Skin epidermis (tissue), 12 donors: ENCODE measurements around the gene PLXDC1.
A peak's percentile ranks its signal among the peaks of the same experiment; 100 is the strongest.

Experiments used
- H3K27ac ChIP-seq, 21 experiments: fragments of 200-600 bp; sonication (generic) in 11 of 21; one replicate each; pipeline ENCODE4 v1.5.0; 2020; ENCODE audit warnings: mild to moderate bottlenecking in 3 of 21, inconsistent platforms in 2 of 21, moderate library complexity in 2 of 21
- H3K4me3 ChIP-seq, 7 experiments: fragments of 200-600 bp; sonication (generic) in 2 of 7; one replicate each; pipeline ENCODE4 v1.5.0; 2020; ENCODE audit warnings: inconsistent platforms in 2 of 7, mild to moderate bottlenecking in 2 of 7, moderate library complexity in 1 of 7

Gene PLXDC1

GRCh38 chr17:39165178-39165840 is 13.9 kb upstream of the PLXDC1 start:
- Histone ChIP-seq H3K4me3 (peak overlapping the region; percentile 10 to 44 (median 36)), H3K27ac (peak overlapping the region in 11 of 21 experiments; percentile 6 to 69 (median 44))

DNA sequence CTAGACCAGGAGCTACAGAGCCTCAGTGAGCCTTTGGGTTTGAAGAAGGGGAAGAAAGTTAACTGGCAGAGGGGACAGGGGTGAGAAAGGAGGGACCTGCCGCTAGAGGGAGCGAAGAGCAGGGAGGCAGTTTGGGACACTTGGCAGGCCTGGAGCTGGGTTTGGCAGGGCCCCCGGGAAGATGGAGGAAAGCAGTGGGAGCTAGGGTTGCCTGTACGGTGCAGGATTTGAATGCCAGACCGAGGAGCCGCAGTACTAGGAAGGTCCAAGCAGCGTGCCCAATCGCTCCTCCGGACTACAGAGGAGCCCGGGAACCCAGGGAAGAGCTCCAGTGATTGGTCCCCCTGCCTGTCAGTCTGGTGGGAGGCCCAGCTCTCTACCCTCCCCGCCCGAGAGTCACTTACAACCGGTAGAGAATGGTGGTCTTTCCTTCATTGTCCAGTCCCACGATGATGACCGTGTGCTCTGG is 13.3 kb upstream of the PLXDC1 start:
- peak overlapping the region; percentile 10 to 44 (median 36) for H3K4me3 ChIP-seq
- peak overlapping the region in 10 of 21 experiments; percentile 6 to 69 (median 45) for H3K27ac ChIP-seq

GRCh38 chr17:39161962-39162361 is 10.5 kb upstream of the PLXDC1 start:
- Histone ChIP-seq H3K27ac (no peak overlapping the region), H3K4me3 (no peak overlapping the region)

DNA sequence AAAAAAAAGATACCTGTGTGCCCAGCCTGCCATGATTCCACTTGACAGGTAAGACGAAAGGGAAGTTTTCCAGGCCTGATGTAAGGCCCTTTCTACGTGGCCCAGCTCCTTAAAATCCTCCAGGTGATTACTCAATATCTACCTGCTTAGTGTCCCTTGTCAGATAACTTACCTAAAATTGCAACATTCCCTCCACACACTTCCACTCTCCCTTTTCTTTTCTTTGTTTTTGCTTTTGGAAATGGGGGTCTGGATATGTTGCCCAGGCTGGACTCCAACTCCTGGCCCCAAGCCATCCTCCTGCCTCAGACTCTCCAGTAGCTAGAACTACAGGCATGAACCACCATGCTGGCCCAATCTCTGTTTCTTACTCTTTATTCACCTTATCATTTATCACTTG is 7.2 kb upstream of the PLXDC1 start:
- no peak overlapping the region for H3K27ac ChIP-seq
- no peak overlapping the region for H3K4me3 ChIP-seq

GRCh38 chr17:39156491-39156890 is 5.1 kb upstream of the PLXDC1 start:
- no peak overlapping the region for H3K27ac ChIP-seq
- no peak overlapping the region for H3K4me3 ChIP-seq

- Histone ChIP-seq H3K27ac (no peak overlapping the region), H3K4me3 (no peak overlapping the region)
These were observed 4.2 kb upstream of the PLXDC1 start for GRCh38 chr17:39155654-39156053.

- H3K4me3 ChIP-seq = peak overlapping the region; percentile 46 to 91 (median 65)
These were observed 2.2 kb upstream of the PLXDC1 start for GRCh38 chr17:39153599-39154051.

DNA sequence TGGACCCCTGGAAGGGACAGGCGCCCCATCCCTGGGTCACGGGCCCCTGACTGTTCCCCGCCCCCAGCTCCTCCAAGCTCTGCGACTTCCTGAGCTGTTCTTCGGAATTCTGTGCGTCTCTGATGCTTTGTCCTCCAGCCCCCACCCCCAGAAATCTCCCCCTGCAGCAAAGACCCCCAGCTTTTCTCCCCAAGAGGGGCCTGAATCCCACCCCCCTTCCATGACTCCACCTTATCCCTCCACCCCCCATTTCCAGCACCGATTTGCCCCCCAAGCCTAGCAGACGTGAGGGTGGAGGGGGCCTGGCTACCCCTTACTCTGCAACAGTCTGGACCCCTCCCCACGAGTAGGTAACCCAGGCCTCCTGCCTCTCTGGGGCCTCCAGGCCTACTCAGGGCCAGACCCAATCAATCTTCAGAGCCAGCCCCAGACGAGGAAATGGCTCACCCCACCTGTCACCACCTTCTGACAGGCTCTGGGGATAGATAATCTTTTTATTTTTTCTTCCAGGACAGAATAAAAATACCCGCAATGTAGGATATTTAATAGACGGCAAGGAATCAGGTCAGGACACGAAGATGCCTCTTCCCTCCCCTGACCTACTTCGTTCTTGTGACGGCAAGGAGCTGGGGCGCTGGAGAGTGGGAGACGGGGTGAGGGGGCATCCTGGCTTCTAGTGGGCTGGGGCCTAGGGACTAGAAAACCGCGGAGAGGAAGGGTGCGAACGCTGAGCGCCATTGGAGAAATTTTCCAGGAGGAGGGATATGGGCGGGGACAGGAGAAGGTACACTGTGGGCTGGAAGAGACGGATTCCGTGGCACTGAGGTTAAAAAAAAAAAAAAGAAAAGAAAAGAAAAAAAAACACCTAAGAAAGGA is 744 bp upstream of the PLXDC1 start:
- Histone ChIP-seq H3K4me3 (peak overlapping the region; percentile 46 to 91 (median 65)), H3K27ac (peak overlapping the region in 20 of 21 experiments; percentile 35 to 93 (median 84))

More at GRCh38 chr17:39153599-39154051, 2.2 kb upstream of the PLXDC1 start:
- H3K27ac ChIP-seq = peak overlapping the region; percentile 31 to 93 (median 84)

GRCh38 chr17:39150795-39151149 is 665 bp downstream of the PLXDC1 start:
- H3K4me3 ChIP-seq = peak overlapping the region; percentile 36 to 91 (median 65)
- H3K27ac ChIP-seq = peak overlapping the region in 16 of 21 experiments; percentile 22 to 93 (median 84)

GRCh38 chr17:39150104-39150634 is 1.3 kb downstream of the PLXDC1 start:
- peak overlapping the region in 3 of 21 experiments; percentile 17 to 87 (median 18) for H3K27ac ChIP-seq
- H3K4me3 ChIP-seq = peak overlapping the region in 6 of 7 experiments; percentile 63 to 91 (median 75)

- Histone ChIP-seq H3K27ac (no peak overlapping the region), H3K4me3 (no peak overlapping the region)
These were observed 3.9 kb downstream of the PLXDC1 start for GRCh38 chr17:39147221-39148185.

GRCh38 chr17:39146273-39146672 is 5.2 kb downstream of the PLXDC1 start:
- Histone ChIP-seq H3K4me3 (no peak overlapping the region), H3K27ac (no peak overlapping the region)

GRCh38 chr17:39145143-39145542 is 6.3 kb downstream of the PLXDC1 start:
- H3K4me3 ChIP-seq = no peak overlapping the region
- peak overlapping the region in 13 of 21 experiments; percentile 12 to 89 (median 65) for H3K27ac ChIP-seq

DNA sequence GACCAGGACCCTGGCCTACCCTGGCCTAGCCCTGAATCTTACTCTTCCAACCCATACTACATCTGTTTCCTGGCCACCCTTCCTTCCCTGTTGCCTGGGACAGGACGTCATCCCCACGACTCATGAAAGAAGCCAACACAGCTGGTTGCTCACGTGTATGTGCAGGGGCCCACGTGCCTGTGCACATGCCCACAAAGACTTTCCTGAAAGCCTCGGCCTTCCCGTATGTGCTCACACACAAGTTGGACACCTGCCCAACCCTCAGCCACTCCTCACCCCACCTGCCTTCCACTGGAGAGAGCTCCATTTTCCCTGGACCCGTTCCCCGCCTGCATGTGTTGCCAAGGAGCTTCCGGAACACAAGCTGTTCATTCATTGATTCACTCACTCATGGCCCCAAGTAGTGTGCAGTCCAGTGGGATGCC is 7.0 kb downstream of the PLXDC1 start:
- Histone ChIP-seq H3K27ac (peak overlapping the region in 20 of 21 experiments; percentile 33 to 89 (median 72)), H3K4me3 (no peak overlapping the region)

- Histone ChIP-seq H3K4me3 (no peak overlapping the region), H3K27ac (peak overlapping the region in 20 of 21 experiments; percentile 33 to 89 (median 72))
These were observed 7.8 kb downstream of the PLXDC1 start for GRCh38 chr17:39143552-39144093.

DNA sequence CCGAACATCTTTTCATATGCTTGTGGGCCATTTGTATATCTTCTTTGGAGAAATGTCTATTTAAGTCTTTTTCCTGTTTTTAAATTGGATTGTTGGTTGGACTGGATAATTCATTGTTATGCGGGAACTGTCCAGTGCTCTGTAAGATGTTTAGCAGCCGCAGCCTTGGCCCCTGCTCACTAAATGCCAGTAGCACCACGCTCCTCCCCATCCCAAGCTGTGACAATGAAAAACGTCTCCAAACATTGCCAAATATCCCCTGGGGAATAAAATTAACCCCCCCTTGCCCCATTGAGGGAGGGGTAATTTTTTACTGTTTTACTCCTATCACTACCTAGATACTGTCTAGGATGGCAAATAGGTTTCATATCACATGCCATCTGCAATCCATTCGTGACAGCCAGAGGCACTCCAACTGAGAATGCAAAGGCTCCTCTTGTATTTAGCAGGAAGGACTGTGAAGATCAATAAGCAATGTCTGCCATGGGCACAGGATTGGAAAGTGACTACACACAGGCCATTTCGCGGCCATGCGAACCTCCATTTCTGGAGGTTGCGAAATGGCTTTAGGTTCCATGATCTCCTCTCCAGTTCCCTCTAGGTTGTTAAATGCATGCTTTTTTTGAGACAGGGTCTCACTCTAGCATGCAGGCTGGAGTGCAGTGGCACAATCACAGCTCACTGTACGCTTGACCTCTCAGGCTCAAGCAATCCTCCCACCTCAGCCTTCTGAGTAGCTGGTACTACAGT is 9.3 kb downstream of the PLXDC1 start:
- H3K27ac ChIP-seq = peak overlapping the region in 4 of 21 experiments; percentile 12 to 89 (median 47)
- no peak overlapping the region for H3K4me3 ChIP-seq

DNA sequence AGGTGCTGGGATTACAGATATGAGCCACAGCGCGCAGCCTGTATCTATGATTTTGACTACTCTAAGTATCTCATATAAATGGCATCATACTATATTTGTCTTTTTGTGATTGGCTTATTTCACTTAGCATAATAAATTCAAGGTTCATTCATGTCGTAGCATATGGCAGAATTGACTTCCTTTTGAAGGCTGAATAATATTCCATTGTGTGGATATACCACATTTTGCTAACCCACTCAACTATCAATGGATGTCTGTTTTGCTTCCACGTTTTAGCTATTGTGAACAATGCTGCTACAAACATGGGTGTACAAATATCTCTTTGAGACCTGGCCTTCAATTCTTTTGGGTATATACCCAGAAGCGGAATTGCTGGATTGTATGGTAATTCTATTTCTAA is 10.1 kb downstream of the PLXDC1 start:
- H3K27ac ChIP-seq = peak overlapping the region in 1 of 21 experiments; percentile 1

DNA sequence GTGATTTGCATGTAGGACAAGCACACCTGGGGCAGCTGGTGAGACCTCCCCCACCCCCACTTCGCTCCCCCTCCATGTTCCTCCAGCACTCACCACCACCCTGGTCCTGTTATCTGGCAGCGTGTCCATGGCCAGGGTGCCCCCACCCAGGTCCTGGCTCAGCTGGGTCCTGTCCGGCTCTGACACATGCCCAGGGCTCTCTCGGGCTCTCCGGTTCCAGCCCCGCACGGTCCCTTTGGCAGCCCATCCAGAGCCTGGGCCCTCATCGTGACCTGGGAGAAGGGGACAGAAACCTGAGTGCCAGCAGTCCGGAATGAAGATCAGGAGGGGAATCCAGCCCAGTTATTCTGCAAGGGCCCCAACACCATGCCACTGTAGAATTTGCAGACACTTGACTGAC is 11.9 kb downstream of the PLXDC1 start:
- Histone ChIP-seq H3K4me3 (no peak overlapping the region), H3K27ac (peak overlapping the region in 16 of 21 experiments; percentile 2 to 83 (median 57))

More for the DNA sequence above, 10.1 kb downstream of the PLXDC1 start:
- H3K4me3 ChIP-seq = no peak overlapping the region
